Ecto neural progenitor cell (in vitro differentiated cells): ENCODE measurements around the gene RPTOR.
"Not testable (repeated sequence)": the region's sequence is repeated elsewhere in the genome, so short reads cannot be mapped to it uniquely, and the experiment has no call there.

Experiments
- DNase-seq: peaks from one replicate; pipeline ENCODE4 v3.0.0-alpha.2; 2018; ENCODE audit warnings: low spot score

RPTOR gene

GRCh38 chr17:80783971-80784370 lies 239.3 kb downstream of the RPTOR start:
- no peak for DNase-seq

- peak; percentile 47 for DNase-seq
These were observed 241.0 kb downstream of the RPTOR start for GRCh38 chr17:80785477-80786178.

- DNase-seq = peak; percentile 65
These were observed 241.8 kb downstream of the RPTOR start for GRCh38 chr17:80786470-80786869.

- DNase-seq = no peak
These were observed 242.2 kb downstream of the RPTOR start for GRCh38 chr17:80786887-80787286.

- DNase-seq = peak; percentile 0
These were observed 243.2 kb downstream of the RPTOR start for GRCh38 chr17:80787881-80788280.

GRCh38 chr17:80789356-80789902 lies 244.8 kb downstream of the RPTOR start:
- DNase-seq = no peak

GRCh38 chr17:80790021-80790765 lies 245.6 kb downstream of the RPTOR start:
- DNase-seq = no peak

- DNase-seq = no peak
These were observed 246.5 kb downstream of the RPTOR start for GRCh38 chr17:80790981-80791742.

GRCh38 chr17:80791758-80792284 lies 247.2 kb downstream of the RPTOR start:
- DNase-seq = no peak

- no peak for DNase-seq
These were observed 247.7 kb downstream of the RPTOR start for GRCh38 chr17:80792373-80792781.

GRCh38 chr17:80793421-80793820 lies 248.8 kb downstream of the RPTOR start:
- DNase-seq = no peak

- DNase-seq = no peak
These were observed 249.2 kb downstream of the RPTOR start for GRCh38 chr17:80793851-80794267.

GRCh38 chr17:80794281-80795089 lies 249.8 kb downstream of the RPTOR start:
- DNase-seq = no peak

GRCh38 chr17:80795090-80795580 lies 250.5 kb downstream of the RPTOR start:
- no peak for DNase-seq

GRCh38 chr17:80795754-80796153 lies 251.1 kb downstream of the RPTOR start:
- DNase-seq = no peak

- no peak for DNase-seq
These were observed 251.8 kb downstream of the RPTOR start for GRCh38 chr17:80796430-80796861.

- DNase-seq = not testable (repeated sequence)
These were observed 252.6 kb downstream of the RPTOR start for GRCh38 chr17:80797222-80797621.

- DNase-seq = no peak
These were observed 253.3 kb downstream of the RPTOR start for GRCh38 chr17:80797741-80798594.

GRCh38 chr17:80798595-80799537 lies 254.2 kb downstream of the RPTOR start:
- peak; percentile 47 for DNase-seq
